Stomach (tissue), 9 donors: ENCODE data around the gene NEB. TPM values are rescaled to one million over a fixed set of nuclear protein-coding genes. Genes with fewer than 3 reads are reported as not detected.

ENCODE experiments used
- DNase-seq, 2 donors: peaks; one replicate each; pipeline versions ENCODE4 v3.0.0 to v3.0.0-alpha.2; 2013 to 2019
- H3K27ac ChIP-seq, 5 donors: fragments of 200-600 bp in 4 of 5; sonication (generic) in 4 of 5; one replicate each; pipeline ENCODE4 v1.5.1; 2013 to 2019; ENCODE audit warnings: mild to moderate bottlenecking in 1 of 5, moderate library complexity in 1 of 5
- H3K27me3 ChIP-seq, 3 donors: fragments of 200-600 bp; sonication (generic); one replicate each; pipeline ENCODE4 v1.5.1; 2017 to 2019; ENCODE audit warnings: mixed run types in 1 of 3
- H3K36me3 ChIP-seq, 4 donors: fragments of 200-600 bp; sonication (generic); 1 replicate in 3 of 4; 2 replicates in 1 of 4; pipeline ENCODE4 v1.5.1; 2016 to 2019
- H3K4me1 ChIP-seq, 4 donors: fragments of 200-600 bp; sonication (generic); one replicate each; pipeline ENCODE4 v1.5.1; 2016 to 2019
- H3K4me3 ChIP-seq, 4 donors: fragments of 200-600 bp; sonication (generic) in 3 of 4; one replicate each; pipeline ENCODE4 v1.5.1; 2016 to 2019; ENCODE audit warnings: mild to moderate bottlenecking in 1 of 4
- H3K9me3 ChIP-seq, 4 donors: fragments of 200-600 bp; sonication (generic); one replicate each; pipeline ENCODE4 v1.5.1; 2016 to 2019
- CTCF ChIP-seq, 7 experiments: fragments of 450-650 bp in 4 of 7; fragments of 200-600 bp in 3 of 7; sonication (generic) in 3 of 7; IDR thresholded peaks; one replicate each; pipeline ENCODE4 v1.5.1; 2016 to 2019; ENCODE audit warnings: antibody characterized with exemption in 7 of 7, control low read depth in 2 of 7, mild to moderate bottlenecking in 1 of 7
- EP300 ChIP-seq: sonication (generic); formaldehyde crosslinking; IDR thresholded peaks from one replicate; pipeline ENCODE4 v1.6.1; 2017; ENCODE audit warnings: antibody characterized with exemption
- POLR2A ChIP-seq, 4 donors: fragments of 450-650 bp; IDR thresholded peaks; one replicate each; pipeline ENCODE4 v1.6.1; 2016; ENCODE audit warnings: antibody characterized with exemption in 4 of 4, control low read depth in 2 of 4, mild to moderate bottlenecking in 1 of 4, moderate library complexity in 1 of 4
- POLR2AphosphoS5 ChIP-seq, 3 donors: sonication (generic); formaldehyde crosslinking; IDR thresholded peaks; one replicate each; pipeline ENCODE4 v1.6.1; 2016; ENCODE audit warnings: antibody characterized with exemption in 3 of 3
- WGBS, 5 donors: extraction: QIAGEN DNeasy Blood & Tissue Kit in 3 of 5; methylation state at CpG; one replicate each; pipeline versions ENCODE4 v1.1.5 to v1.1.7; 2013 to 2018; 5-methylcytosine and 5-hydroxymethylcytosine counted together
- intact Hi-C: fragments of 100-400 bp; cut with DNase I; formaldehyde crosslinking; loops from one replicate; pipeline ENCODE4 v1.15.1; 2023; ENCODE audit warnings: low total_unique reads
- polyA plus RNA-seq, 3 donors: library from polyadenylated mRNA; stranded (reverse); fragments of 200-250 nt; gene quantifications; one replicate each; pipeline ENCODE4 v1.2.3, GENCODE V29; 2013
- total RNA-seq, 5 donors: library from RNA; depleted of rRNA; stranded (reverse); fragments of >200 nt; gene quantifications; one replicate each; pipeline versions ENCODE4 v1.1.0 to v1.2.3, GENCODE V29; 2014 to 2016
- donor health status: healthy with polysubstance abuse.
- donor health status: Bipolar disorder and iron deficiency.
- donor health status: healthy.

NEB gene
- total and polyA plus RNA-seq, 8 donors = 0.12 to 4.0 (median 1.0) TPM; not detected in 1

DNA sequence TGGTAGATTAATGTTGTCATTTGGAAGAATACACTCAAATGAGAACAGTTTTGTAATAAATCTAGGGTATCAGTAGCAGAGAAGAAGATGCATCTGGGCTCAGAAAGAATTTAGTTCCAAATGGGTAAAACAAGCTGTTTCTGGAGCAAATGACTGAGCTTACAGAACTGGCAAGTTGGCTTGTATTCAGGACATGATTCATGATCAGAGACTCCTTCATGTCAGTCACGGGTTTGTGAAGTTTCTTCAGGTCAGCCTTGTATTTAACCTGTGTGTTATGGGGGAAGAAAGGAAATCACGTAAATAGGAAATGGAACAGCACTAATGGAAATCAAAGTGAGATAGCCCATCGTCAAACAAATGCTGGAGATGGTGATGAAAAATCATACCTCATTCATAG is 215.5 kb downstream of the NEB start:
- intact Hi-C loops = no loop called here
- DNase-seq = no peak

GRCh38 chr2:151508519-151508918 is 225.8 kb downstream of the NEB start:
- H3K4me3 ChIP-seq = no peak overlapping the region
- WGBS, 5 donors = 72 to 93% (median 92%) methylated on average over 3 of the region's 3 CpGs
- peaks cover 0 to 5% (median 0%) of the 10 kb centered on the region in 4 donors for H3K36me3 ChIP-seq
- intact Hi-C loops = no loop called here
- H3K27me3 ChIP-seq = no peaks in the 10 kb centered on the region
- H3K27ac ChIP-seq = no peak overlapping the region
- no peak for DNase-seq
- H3K9me3 ChIP-seq = no peaks in the 10 kb centered on the region
- H3K4me1 ChIP-seq = no peaks in the 10 kb centered on the region
- TF ChIP-seq CTCF (IDR thresholded peaks at IDR 0.05) = no peak
- TF ChIP-seq POLR2AphosphoS5 (IDR thresholded peaks at IDR 0.05) = no peak
- no peak for TF ChIP-seq EP300
- TF ChIP-seq POLR2A (IDR thresholded peaks at IDR 0.05) = no peak

More for the DNA sequence above, 215.5 kb downstream of the NEB start:
- Histone ChIP-seq H3K27ac (no peak overlapping the region), H3K4me3 (no peak overlapping the region), H3K4me1 (no peaks in the 10 kb centered on the region), H3K27me3 (no peaks in the 10 kb centered on the region), H3K9me3 (no peaks in the 10 kb centered on the region), H3K36me3 (no peaks in the 10 kb centered on the region)
- 90 to 94% (median 92%) methylated on average over 3 of the region's 3 CpGs for WGBS, 5 donors
- TF ChIP-seq POLR2AphosphoS5 (IDR thresholded peaks at IDR 0.05) (no peak), EP300 (no peak), POLR2A (IDR thresholded peaks at IDR 0.05) (no peak), CTCF (IDR thresholded peaks at IDR 0.05) (no peak)

- Histone ChIP-seq H3K36me3 (peaks cover 0 to 5% (median 0%) of the 10 kb centered on the region in 4 donors), H3K27me3 (no peaks in the 10 kb centered on the region), H3K4me1 (no peaks in the 10 kb centered on the region), H3K4me3 (no peak overlapping the region), H3K27ac (no peak overlapping the region), H3K9me3 (no peaks in the 10 kb centered on the region)
- TF ChIP-seq POLR2A (IDR thresholded peaks at IDR 0.05) = no peak
- TF ChIP-seq CTCF (IDR thresholded peaks at IDR 0.05) = no peak
- TF ChIP-seq POLR2AphosphoS5 (IDR thresholded peaks at IDR 0.05) = no peak
- no peak for TF ChIP-seq EP300
- intact Hi-C loops = no loop called here
- no peak for DNase-seq
- WGBS, 5 donors = 96 to 100% (median 99%) methylated on average over 4 of the region's 4 CpGs
Measured at GRCh38 chr2:151506170-151506569, 228.1 kb downstream of the NEB start.

DNA sequence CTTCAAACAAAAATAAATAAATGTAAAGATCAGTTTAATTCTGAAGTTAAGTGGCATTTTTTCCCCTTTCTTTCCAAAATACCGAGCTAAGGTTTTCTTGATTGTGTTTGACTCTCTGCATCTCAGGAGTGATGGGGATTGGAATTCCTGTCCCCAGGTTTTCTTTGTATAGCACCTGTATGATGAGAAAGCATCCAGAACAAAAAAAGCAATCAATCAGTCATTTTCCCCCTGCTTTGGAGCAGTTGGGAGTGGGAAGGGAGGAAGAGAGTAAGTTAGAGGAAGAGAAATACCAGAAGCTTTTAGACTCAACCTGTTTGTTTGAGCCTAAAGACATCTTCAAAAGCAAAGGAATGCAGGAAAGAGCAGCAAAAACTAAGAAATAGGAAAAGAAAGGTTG is 236.1 kb downstream of the NEB start:
- DNase-seq = no peak
- WGBS, 5 donors = 75 to 100% (median 91%) methylated on average over 1 of the region's 1 CpG
- H3K4me1 ChIP-seq = no peaks in the 10 kb centered on the region
- H3K27me3 ChIP-seq = no peaks in the 10 kb centered on the region
- H3K36me3 ChIP-seq = no peaks in the 10 kb centered on the region
- no peak overlapping the region for H3K27ac ChIP-seq
- H3K4me3 ChIP-seq = no peak overlapping the region
- intact Hi-C loops = no loop called here
- H3K9me3 ChIP-seq = no peaks in the 10 kb centered on the region
- no peak for TF ChIP-seq EP300
- TF ChIP-seq POLR2AphosphoS5 (IDR thresholded peaks at IDR 0.05) = no peak
- TF ChIP-seq CTCF (IDR thresholded peaks at IDR 0.05) = no peak
- TF ChIP-seq POLR2A (IDR thresholded peaks at IDR 0.05) = no peak
